ENCODE data around the gene NAV2.

Gene NAV2

DNA sequence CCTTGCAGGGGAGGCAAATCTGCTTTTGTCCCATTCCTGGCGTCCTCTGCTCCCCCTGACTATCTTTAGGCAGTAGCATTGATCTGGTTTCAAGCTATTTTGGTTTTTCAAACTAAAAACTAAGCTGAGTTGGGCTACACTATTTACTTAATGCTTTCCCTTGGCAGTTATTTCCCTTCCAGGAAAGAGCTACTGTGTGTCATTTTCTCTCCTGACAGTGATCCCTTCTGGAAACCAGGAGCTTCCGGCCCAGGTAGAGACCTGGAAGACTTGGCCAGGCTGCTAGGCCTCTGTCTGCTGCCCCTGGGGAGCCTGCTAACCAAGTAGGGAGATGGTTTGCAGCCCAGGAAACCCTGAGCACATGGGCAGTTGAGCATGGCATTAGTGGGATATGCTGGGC, 35.0 kb downstream of the NAV2 start:
- no peak for DNase-seq

DNA sequence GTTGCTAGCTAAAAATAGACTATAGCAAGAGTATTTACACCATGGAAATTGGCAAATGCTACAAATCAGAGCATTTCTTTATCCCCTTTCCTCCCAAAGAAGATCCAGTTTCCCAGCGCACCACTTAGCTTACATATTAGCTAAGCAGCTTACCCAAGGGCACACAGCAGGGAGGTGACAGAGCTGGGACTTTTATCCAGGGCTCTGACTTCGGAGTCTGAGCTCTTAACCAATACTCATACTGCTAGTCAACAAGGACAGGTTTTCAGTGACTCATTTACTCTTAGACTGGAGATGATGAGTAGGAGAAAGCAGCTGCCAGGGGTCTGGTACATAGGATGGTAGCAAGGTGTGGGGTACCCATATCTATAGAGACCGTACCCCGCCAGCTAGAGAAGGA, 38.4 kb downstream of the NAV2 start:
- no peak for DNase-seq

- DNase-seq = no peak
These were observed 40.9 kb downstream of the NAV2 start for GRCh38 chr11:19753451-19754106.

GRCh38 chr11:19756675-19757475, 44.2 kb downstream of the NAV2 start:
- DNase-seq = no peak

DNA sequence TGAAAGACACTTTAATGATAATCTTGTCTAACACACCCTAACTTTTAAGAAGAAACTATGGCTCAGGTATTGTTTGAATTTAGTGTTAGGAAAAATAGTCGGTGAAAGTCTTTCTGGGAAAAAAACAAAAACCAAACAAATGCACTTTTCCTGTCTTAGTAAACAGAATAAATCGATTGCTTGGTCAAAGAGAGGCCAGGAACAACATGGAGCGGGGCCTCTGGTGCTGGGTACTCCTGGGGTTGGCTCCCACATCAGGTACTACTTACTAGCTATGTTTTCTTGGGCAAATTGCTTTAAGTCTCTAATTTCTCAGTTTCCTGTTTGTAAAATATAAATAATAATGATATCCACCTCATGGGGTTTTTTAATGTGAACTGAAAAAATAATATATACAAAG, 46.8 kb downstream of the NAV2 start:
- DNase-seq = no peak

DNA sequence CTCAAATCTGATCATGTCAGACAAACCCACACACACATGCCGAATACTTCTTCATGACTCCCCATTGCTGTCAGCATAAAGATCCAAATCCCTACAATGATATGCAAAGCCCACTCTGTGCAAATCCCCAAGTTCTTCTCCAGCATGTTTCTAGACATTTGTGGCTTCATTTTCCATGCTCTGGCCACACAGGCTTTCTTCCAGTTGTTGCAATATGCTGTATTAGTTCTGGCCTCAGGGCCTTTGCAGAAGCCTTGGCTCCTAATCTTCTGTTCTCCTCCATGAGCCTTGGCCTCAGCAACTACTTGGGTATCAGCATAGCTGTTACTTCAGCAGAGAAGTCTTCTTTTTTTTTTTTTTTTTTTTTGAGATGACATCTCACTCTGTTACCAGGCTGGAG, 49.6 kb downstream of the NAV2 start:
- no peak for DNase-seq

GRCh38 chr11:19763330-19763729, 50.7 kb downstream of the NAV2 start:
- DNase-seq = no peak

DNA sequence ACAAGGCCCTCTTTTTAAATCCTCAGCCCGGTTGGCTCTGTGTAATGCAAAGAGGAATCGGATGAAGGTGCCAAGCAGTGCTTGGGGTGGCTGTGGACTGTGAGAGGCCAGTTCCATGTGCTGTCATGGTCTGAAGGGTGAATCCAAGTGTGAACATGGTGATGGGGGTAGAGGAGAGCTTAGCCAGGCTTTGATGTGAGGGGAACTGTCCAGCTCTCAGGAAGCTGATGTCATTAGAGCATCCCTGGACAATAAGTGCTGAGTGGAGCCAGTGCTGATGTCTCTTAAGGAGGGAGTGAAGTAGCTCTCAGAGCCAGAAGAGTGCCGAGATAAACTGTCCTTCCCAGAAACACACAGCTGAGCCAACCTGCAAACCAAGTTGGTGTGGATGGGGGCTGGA, 53.6 kb downstream of the NAV2 start:
- no peak for DNase-seq

DNA sequence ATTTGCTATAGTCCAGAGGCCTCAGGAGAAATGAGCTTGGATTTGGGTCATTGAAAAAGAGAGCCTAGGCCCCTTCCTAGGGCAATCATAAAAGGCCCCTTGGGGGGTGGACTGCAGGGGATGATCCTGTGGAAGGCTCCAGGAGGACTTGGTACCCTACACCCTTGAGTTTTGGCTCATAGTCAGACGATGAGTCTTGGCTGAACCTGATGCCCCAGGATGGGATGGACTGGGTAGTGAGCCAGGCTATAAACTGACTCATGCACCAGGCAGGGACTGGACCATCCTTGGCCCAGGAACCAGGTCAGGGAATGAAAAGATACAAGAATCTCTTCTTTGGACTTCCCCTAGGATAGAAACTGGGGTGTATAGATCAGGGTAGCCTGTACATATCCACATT, 54.2 kb downstream of the NAV2 start:
- DNase-seq = no peak

DNA sequence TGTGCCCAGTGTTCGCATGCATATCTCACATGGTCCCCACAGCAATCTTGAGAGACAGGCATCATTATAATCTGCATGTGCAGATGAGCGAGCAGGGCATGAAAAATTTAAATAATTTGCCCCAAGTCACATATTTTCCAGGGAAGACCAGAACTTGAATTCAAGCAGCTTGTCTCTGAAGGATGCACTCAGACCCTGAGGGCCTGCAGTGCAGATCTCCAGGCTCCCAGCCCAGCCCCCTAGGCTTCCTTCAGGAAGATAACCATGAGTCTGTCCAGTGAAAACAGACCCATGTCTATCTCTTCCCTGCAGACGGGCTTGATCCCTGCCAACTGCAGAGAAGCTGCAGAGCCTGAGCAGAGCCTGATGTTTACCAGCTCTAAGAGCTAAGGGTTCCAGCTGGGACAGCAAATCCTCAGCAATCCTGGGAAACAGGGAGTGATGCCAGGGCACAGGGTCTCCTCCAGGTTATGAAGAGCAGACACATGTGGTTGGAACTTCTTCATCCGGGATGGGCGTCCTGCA, 55.1 kb downstream of the NAV2 start:
- no peak for DNase-seq

DNA sequence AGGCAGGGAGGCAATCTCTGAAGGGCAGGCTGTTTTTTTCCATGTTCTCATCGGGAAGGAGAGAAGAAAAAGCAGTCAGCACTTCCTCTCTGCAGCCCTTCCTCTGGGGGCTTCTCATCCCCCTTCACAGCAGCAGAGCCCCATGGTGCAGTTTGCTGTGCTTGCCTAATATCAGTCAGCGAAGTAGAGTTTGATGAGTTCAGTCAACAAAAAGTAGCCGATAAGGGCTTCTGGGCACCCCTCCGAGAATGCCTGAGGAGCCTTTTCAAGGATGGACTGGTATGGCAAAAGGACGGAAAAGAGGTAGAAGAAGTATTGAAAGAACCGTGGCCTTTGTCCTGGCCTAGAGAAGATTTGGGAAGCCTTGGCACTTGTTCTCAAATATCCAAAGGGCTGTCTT, 55.6 kb downstream of the NAV2 start:
- DNase-seq = no peak

GRCh38 chr11:19768815-19769214, 56.2 kb downstream of the NAV2 start:
- no peak for DNase-seq

GRCh38 chr11:19769820-19770219, 57.2 kb downstream of the NAV2 start:
- no peak for DNase-seq

GRCh38 chr11:19770277-19770676, 57.6 kb downstream of the NAV2 start:
- DNase-seq = no peak

GRCh38 chr11:19771463-19771862, 58.8 kb downstream of the NAV2 start:
- no peak for DNase-seq

DNA sequence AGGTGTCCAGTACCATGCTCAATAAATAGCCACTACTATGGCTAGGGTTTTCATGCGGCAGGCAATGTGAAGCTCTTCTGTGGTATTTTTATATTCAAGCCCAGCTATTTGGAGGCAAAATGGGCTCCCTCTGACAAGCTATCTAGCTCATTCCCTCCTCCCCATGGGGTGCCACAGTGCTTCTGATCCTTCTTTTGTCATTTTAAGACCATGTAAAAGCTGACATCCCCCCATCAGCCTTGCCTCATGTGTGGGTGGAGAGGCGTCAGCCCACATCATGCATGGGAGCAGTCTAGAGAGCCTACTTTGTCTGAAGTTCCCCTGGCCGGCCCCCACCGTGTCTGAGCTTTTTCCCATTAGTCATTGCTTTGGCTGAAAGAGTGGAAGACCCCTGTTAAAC, 59.8 kb downstream of the NAV2 start:
- DNase-seq = no peak

DNA sequence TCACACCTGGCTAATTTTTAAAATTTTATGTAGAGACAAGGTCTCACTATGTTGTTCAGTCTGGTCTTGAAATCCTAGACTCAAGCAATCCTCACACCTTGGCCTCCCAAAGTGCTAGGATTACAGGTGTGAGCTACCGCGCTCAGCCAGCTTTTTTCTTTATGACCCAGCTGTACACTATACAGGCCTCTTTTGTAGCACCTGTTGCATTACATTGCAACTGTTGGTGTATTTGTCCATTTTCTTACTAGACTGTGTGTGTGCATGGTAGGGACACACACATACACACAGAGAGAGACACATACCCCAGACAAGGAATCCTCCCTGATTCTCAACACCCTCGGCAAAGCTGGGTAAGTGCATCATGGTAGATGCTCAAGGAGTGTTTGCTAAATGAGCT, 61.7 kb downstream of the NAV2 start:
- DNase-seq = no peak

DNA sequence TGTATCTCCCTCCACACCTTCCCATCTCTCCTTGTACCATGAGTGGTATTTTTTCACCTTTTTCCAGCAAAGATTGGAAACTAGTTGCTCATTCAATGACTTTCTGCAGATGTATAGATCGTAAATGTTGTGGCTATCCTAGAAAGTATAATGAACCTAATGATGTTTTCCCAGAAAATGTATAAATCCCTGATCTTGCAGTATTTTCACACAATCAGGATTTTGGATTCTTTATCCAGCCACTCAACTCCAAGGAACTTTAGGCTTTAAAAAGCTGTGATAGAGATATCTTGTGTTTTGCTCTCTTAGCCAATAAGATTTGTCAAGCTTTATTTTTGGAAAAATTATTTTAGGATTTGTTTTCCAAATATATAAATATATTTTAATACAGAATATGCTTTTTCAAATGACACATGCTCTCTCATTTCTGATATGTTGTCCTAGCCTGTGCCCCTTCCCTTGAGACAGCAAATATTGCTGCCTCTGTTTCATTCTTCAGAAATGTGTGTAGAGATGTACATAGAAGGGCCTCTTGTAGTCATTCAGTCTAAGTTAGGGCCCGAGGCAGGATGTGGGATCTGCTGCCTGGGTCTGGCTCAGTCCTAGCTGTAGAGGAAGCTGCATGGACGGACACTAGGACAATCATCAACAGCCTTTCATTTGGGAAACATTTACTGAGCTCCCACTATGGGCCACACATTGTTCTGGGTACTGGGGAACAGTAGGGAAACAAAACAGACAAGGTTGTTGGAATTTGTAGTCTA, 62.4 kb downstream of the NAV2 start:
- no peak for DNase-seq

DNA sequence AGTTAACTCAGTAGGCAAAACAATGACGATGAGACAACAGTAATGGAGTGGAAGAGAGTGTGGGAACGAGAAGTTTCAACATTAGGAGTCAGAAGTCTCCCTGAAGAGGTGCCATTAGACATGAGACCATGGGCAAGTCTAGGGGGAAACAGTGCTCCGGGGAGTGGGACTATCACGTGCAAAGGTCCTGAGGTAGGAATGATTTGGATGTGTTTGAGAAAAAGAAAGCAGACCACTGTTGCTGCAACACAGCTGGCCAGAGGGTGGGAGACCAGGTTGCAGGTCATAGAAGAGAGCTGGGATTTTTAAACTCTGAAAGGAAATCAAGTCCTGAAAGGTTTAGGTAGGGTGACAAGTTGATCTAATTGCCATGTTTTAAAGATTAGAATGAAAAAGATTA, 63.0 kb downstream of the NAV2 start:
- no peak for DNase-seq

DNA sequence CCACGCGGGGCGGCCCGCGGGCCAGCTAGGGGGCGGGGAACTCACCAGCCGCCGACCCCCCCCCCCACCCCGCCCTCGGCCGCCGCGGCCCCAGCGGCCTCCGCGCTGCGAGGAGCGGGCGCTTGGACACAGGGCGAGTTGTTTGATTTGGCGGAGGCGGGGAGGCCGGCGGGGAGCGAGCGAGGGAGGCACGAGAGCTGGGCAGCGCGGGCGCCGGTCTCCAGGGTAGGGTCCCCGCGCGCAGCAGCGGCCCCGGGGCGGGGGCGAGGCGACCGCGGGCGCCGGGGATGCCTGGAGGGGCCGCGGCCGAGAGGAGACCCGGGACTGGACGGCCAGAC, 64.4 kb downstream of the NAV2 start:
- DNase-seq = no peak

DNA sequence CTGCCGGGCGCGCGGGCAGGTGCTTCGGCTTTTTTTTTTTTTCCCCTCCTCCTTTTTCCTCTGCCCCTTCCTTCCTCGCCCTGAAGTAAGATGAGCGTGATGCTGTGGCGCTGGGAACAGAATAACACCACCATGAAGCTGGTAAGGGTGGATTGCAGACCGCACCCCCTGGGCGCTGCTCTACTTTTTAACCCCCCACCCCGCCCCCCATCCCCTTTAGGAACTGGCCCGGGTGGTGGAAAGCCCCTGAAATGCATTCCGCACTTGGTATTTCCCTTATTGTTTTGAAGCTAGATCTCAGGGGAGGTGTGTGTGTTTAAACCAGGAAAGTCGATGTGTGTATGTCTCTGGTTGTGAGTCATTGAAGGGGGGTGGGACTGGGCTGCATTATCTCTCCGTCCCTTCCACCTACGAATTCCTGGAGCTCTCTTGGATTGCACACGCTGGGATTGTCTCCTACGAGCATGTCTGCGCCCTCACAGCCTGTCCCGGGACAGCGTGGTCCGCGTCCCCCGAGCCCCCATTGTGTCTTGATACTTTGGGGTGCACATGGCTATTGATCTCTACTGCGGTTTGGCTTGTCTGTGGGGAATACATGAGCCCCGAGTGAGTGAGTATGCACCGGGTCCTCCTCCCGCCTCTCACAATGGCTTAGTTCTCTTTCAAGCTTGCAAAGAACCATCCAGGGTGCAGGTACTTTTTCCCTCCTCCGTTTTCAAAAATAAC, 64.9 kb downstream of the NAV2 start:
- no peak for DNase-seq

DNA sequence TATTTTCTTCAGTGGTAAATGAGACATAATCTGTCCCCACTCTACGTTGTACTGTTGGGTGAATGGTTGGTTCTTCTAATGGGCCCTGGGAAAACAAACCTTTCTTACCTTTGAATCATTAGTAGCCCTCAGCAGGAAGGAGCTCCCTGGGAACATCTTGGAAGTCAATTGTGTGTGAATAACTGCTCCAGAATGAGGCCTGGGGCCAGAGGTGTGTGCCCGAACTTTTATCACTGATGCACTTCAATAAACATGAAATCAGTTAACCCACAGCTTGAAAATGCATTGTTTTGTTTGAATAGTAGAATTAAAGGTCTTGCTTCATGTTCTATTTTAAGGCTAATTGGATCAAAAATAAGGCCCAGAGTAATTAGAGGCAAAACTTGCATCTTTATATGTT, 67.1 kb downstream of the NAV2 start:
- DNase-seq = no peak

- no peak for DNase-seq
These were observed 68.7 kb downstream of the NAV2 start for GRCh38 chr11:19781351-19781750.
